LNCAP (cell line): ENCODE measurements around the gene UBE2F.

Experiments
- TF ChIP-seq, protein P1 (sequence below): fragments of 450-650 bp; IDR thresholded peaks from 2 replicates; pipeline ENCODE4 v1.5.1; 2017; ENCODE audit warnings: mild to moderate bottlenecking

The UBE2F gene

DNA sequence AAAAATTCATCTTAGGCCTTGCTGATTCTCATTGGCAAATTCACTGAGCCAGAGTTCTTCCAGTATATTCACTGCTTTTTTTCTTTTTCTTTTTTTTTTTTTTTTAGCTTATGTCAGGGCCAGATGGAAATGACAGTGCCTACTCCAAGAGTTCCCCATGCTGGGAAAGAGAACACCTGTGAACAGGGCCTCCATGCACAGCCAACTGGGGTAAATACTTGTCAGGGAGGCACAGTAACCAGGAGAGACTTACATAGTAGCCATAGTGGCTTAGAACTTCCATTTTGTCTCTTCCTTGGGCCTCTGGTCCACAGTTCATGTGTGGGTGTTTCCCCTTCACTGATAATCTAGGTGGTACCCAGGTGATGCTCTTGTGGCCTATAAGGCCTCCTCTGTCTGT is 78.8 kb downstream of the UBE2F start:
- TF ChIP-seq, protein P1, sequence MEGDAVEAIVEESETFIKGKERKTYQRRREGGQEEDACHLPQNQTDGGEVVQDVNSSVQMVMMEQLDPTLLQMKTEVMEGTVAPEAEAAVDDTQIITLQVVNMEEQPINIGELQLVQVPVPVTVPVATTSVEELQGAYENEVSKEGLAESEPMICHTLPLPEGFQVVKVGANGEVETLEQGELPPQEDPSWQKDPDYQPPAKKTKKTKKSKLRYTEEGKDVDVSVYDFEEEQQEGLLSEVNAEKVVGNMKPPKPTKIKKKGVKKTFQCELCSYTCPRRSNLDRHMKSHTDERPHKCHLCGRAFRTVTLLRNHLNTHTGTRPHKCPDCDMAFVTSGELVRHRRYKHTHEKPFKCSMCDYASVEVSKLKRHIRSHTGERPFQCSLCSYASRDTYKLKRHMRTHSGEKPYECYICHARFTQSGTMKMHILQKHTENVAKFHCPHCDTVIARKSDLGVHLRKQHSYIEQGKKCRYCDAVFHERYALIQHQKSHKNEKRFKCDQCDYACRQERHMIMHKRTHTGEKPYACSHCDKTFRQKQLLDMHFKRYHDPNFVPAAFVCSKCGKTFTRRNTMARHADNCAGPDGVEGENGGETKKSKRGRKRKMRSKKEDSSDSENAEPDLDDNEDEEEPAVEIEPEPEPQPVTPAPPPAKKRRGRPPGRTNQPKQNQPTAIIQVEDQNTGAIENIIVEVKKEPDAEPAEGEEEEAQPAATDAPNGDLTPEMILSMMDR: no peak

- TF ChIP-seq, protein P1: no peak
These were observed 80.0 kb downstream of the UBE2F start for GRCh38 chr2:238046725-238047270.

DNA sequence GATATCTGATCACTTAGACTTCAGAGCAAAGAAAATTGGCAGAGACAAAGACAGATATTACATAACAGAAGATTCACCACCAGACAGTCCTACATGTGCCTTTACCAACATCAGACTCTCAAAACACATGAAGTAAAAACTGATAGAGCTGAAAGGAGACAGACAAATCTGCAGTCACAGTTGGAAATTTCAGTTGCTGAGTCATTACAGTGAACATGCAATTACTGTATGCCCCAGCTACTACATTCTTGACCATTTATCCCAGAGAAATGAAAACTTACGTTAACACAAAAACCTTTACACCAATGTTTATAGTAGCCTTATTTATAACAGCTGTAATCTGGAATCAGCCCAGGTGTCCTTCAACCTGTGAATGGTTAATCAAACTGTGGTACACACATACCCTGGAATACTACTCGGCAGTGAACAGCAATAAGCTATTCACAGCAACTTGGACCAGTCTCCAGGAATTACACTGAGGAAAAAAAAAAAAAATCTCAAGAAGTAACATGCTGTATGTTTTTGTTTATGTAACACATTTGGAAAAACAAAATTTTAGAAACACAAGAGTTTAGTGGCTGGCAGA is 86.5 kb downstream of the UBE2F start:
- TF ChIP-seq, protein P1: no peak

GRCh38 chr2:238055841-238056240 is 89.0 kb downstream of the UBE2F start:
- TF ChIP-seq, protein P1: no peak

- TF ChIP-seq, protein P1: no peak
These were observed 92.7 kb downstream of the UBE2F start for GRCh38 chr2:238059505-238059904.

- TF ChIP-seq, protein P1: no peak
These were observed 93.3 kb downstream of the UBE2F start for GRCh38 chr2:238060096-238060541.

DNA sequence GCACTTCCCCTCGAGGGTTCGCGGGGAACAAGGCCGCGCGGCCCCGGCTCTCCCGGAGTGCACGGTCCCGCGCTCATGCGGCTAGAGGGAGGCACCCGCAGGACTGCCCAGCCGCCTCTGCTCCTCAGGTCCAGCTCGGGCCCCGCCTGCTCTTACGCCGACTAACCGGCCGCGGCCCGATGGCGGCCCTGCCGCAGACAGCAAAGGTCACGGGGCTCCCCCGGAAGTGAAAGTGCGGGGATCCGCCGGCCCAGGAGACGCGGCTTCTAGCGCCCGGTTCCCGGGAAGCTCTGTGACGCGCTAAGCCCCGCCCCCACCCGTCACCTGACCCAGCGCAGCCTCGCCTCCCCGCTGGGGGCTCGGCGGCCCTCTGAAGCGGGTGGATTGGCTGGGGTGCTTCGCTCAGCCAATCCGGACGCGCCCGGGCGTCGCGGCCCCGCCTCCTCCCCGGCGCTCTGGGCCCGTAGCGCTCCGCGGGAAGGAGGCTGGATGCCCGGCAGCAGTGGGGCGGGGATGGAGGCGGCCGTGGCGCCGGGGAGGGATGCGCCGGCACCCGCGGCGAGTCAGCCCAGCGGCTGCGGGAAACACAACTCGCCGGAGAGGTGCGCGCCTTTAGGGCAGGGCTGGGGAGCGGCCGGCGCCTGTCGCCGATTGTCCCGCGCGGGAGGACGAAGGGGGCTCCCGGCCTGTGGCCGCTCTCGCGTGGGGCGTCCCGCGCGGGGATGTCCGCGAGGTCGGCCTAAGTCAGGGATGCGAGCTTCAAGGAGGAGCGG is 93.9 kb downstream of the UBE2F start, which contains the start of gene SCLY:
Gene SCLY (plus strand): TSS at position 460 of the 773 bp plus-strand sequence. CDS start 54 bp downstream, at position 514.
- TF ChIP-seq, protein P1: no peak
